ENCODE data around the gene FGD5. TPM values are rescaled to one million over a fixed set of nuclear protein-coding genes. Genes with fewer than 3 reads are reported as not detected.

Gene FGD5
- total RNA-seq, 4 donors from 2014 or later: 3.8 to 10.2 (median 7.6) TPM

GRCh38 chr3:14787630-14788029 lies 31.1 kb upstream of the FGD5 start:
- WGBS, 2 donors: 44 to 52% methylated on average over 7 of the region's 7 CpGs
- intact Hi-C loops (cut with DNase I; ENCODE audit: low total_unique reads): no loop called here
- peak in 1 of 2 donors; percentile 54 for DNase-seq (ENCODE audit: low spot score in 2 of 2)
- no peak for TF ChIP-seq CTCF (IDR thresholded peaks at IDR 0.05)
- no peak for TF ChIP-seq POLR2A (IDR thresholded peaks at IDR 0.05)
- no peak overlapping the region for H3K4me3 ChIP-seq (ENCODE audit: low read depth, poor library complexity, severe bottlenecking)

- DNase-seq (ENCODE audit: low spot score in 2 of 2): peak in 1 of 2 donors; percentile 56
- no peak overlapping the region for H3K4me3 ChIP-seq (ENCODE audit: low read depth, poor library complexity, severe bottlenecking)
- 87 to 93% methylated on average over 7 of the region's 7 CpGs for WGBS, 2 donors
- intact Hi-C loops (cut with DNase I; ENCODE audit: low total_unique reads): no loop called here
- TF ChIP-seq CTCF (IDR thresholded peaks at IDR 0.05) (no peak), POLR2A (IDR thresholded peaks at IDR 0.05) (no peak)
Observed at GRCh38 chr3:14788644-14789043, 30.1 kb upstream of the FGD5 start.

GRCh38 chr3:14789221-14789620 lies 29.5 kb upstream of the FGD5 start:
- WGBS, 2 donors: 79 to 83% methylated on average over 5 of the region's 5 CpGs
- H3K4me3 ChIP-seq (ENCODE audit: low read depth, poor library complexity, severe bottlenecking): no peak overlapping the region
- no peak for TF ChIP-seq POLR2A (IDR thresholded peaks at IDR 0.05)
- TF ChIP-seq CTCF (IDR thresholded peaks at IDR 0.05): no peak
- DNase-seq (ENCODE audit: low spot score in 2 of 2): peak in 1 of 2 donors; percentile 60
- intact Hi-C loops (cut with DNase I; ENCODE audit: low total_unique reads): no loop called here

DNA sequence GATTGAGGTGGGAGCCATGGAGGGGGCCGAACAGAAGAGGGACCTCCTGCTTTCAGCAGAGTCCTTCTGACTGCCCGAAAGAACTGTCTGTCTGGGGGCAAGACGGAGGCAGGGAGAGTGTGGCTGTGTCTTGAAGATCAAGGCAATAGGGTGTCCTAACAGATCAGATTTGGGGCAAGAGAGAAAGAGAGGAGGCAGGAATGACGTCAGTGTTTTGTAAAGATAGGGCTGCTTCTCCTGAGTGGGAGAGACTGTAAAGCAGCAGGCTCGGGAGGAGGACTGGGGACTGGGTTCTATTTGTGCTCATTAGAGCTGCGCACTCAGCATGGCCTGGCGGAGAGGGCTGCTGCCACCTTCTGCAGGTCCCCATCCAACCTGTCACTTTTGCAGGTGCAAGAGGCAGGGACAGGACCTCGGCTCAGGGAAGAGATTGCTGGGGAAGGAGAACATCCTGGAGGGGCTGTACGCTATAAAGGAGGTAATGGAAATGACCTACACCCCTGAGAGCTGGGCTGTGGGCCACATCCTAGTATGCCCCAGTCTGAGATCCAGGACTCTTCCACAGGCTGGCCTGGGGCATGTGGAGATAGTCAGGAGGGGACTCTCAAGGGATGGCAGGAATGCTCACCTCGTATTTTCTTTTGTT lies 29.0 kb upstream of the FGD5 start:
- H3K4me3 ChIP-seq (ENCODE audit: low read depth, poor library complexity, severe bottlenecking): no peak overlapping the region
- no peak for TF ChIP-seq POLR2A (IDR thresholded peaks at IDR 0.05)
- no peak for TF ChIP-seq CTCF (IDR thresholded peaks at IDR 0.05)
- no peak for DNase-seq (ENCODE audit: low spot score in 2 of 2)
- 67 to 77% methylated on average over 10 of the region's 10 CpGs for whole genome bisulfite sequencing, 2 donors
- intact Hi-C loops (cut with DNase I; ENCODE audit: low total_unique reads): loop anchor here (5.0 kb wide), 1 partner anchor 133 kb away; no protein-coding TSS in a partner anchor

DNA sequence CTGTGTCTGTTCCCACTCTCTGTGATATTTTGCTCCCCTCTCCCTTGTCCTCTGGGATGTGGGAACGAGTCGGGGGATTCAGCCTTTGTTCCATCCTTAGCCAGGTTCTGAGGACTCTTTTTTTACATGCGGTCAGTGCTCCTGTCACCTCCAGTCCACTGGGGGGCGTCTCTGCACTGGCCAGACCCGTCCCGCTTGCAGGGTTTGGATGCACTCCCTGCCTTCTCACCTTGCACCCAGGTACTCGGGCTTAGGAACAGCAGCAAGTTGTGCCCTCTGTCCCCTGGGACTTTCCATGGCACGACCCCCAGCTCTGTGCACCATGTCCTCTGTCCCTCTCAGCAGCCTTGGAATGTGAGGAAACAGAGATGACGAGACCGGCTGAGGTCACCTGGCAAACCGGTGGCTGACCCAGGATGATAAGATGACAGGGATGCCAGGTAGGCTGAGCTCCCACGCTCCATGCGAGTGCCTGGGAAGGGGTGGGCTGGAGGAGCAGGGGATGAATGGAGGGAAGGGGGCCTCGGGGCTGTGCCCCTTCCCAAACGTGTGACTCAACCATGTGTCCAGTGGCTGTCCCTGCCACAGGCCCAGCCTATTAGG lies 27.3 kb upstream of the FGD5 start:
- intact Hi-C loops (cut with DNase I; ENCODE audit: low total_unique reads): loop anchor here (5.0 kb wide), 1 partner anchor 131 kb away; no protein-coding TSS in a partner anchor
- TF ChIP-seq CTCF (IDR thresholded peaks at IDR 0.05) (no peak), POLR2A (IDR thresholded peaks at IDR 0.05) (no peak)
- H3K4me3 ChIP-seq (ENCODE audit: low read depth, poor library complexity, severe bottlenecking): no peak overlapping the region
- DNase-seq (ENCODE audit: low spot score in 2 of 2): peak; percentile 51 to 93
- WGBS, 2 donors: 26 to 34% methylated on average over 15 of the region's 15 CpGs
